Measurements from ENCODE around the gene RXRA. TPM values are rescaled to one million over a fixed set of nuclear protein-coding genes. Genes with fewer than 3 reads are reported as not detected.
"Not testable (repeated sequence)": the region's sequence is repeated elsewhere in the genome, so short reads cannot be mapped to it uniquely, and the experiment has no call there.

RXRA gene
- polyA plus RNA-seq, 1 donor, result 74.6 TPM

DNA sequence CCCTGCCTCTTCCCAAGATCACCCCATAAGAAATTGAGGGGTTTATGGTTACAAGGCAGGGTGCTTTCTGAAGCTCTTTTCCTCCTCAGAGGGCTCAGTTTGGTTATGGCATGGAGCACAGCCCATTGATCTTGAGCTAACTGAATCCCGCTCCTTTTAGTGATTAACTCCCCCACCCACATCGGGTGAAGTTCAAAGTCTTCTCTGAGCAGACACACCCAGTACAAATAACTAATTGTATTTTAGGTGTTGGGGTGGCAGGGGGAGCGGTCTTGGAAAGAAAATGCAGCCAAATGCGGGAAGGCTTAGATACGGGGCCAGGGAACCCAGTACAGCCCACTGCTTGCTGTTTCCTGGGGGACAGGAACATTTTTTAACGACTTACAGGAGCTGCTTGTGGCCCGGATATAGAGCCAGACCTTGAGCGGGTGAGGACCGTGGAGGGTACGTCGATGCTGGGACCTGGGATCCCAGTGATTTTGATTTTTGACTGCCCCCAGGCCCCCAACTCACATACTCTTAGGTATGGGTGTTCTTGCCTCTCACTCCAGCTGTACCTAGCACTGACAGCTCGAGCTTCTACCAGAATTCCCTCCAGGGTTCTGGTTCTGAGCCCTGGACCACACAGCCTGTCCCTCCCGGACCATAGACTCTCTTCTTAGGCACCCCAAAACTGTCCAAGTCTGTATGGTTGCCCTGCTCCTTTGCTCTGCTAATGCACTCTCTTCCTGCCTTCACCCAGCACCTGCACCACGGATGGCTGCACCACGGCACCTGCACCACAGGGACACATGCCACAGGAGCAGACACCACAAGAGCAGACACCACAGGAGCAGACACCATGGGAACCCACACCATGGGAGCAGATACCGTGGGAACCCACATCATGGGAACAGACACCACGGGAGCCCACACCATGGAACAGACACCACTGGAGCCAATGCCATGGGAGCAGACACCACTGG is 18.3 kb upstream of the RXRA start:
- no CpG with 5 or more reads among the region's 17 CpGs for WGBS (ENCODE audit: insufficient coverage, low lambda C conversion rate)
- Histone ChIP-seq H3K27ac (ENCODE audit: low read length) (no peak overlapping the region), H3K27me3 (ENCODE audit: control insufficient read depth, insufficient read depth, low read length) (no peaks in the 10 kb centered on the region), H3K9me3 (ENCODE audit: control insufficient read depth, low read depth, low read length) (peaks cover 4% of the 10 kb centered on the region), H3K4me1 (ENCODE audit: control insufficient read depth, insufficient read depth, low read length) (peaks cover 28% of the 10 kb centered on the region), H3K36me3 (ENCODE audit: control insufficient read depth, insufficient read depth, low read length) (no peaks in the 10 kb centered on the region), H3K4me3 (ENCODE audit: low read length) (no peak overlapping the region)
- DNase-seq, result peak; percentile 50 to 80

DNA sequence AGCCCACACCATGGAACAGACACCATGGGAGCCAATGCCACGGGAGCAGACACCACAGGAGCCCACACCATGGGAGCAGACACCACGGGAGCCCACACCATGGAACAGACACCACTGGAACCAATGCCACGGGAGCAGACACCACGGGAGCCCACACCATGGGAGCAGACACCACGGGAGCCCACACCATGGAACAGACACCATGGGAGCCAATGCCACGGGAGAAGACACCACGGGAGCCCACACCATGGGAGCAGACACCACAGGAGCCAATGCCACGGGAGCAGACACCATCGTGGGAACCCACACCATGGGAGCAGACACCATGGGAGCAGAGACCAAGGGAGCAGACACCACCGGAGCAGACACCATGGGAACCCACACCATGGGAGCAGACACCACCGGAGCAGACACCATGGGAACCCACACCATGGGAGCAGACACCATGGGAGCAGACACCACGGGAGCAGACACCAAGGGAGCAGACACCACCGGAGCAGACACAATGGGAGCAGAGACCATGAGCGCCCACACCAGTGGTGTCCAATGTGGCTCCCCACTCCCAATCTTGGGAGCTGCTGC is 17.5 kb upstream of the RXRA start:
- DNase-seq; H3K9me3 ChIP-seq (ENCODE audit: control insufficient read depth, low read depth, low read length); H3K27me3 ChIP-seq (ENCODE audit: control insufficient read depth, insufficient read depth, low read length); H3K36me3 ChIP-seq (ENCODE audit: control insufficient read depth, insufficient read depth, low read length); H3K4me3 ChIP-seq (ENCODE audit: low read length); H3K27ac ChIP-seq (ENCODE audit: low read length): not testable (repeated sequence)
- WGBS (ENCODE audit: insufficient coverage, low lambda C conversion rate), result no CpG with 5 or more reads among the region's 14 CpGs
- peaks cover 26% of the 10 kb centered on the region for H3K4me1 ChIP-seq (ENCODE audit: control insufficient read depth, insufficient read depth, low read length)

DNA sequence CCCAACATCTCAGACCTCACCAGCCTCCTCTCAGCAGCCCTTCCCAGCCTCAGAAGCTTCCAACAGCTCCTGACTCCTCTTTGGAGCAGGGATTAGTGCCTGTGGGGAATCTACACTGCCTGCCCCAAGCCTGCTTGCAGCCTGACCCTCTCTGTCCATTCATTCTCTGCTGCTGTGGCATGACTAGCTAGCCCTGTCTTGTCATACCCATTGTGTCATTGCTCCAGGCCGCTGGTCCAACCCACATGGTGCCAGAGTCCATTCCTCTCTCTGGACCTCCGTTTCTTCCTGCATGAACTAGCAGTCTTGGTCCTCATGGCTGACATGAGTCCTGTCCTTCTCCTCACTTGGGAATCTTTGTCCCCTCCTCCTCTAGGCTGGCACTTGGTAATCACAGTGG is 12.8 kb upstream of the RXRA start:
- no peaks in the 10 kb centered on the region for H3K36me3 ChIP-seq (ENCODE audit: control insufficient read depth, insufficient read depth, low read length)
- H3K9me3 ChIP-seq (ENCODE audit: control insufficient read depth, low read depth, low read length), result no peaks in the 10 kb centered on the region
- no peak overlapping the region for H3K4me3 ChIP-seq (ENCODE audit: low read length)
- DNase-seq, result peak in 1 of 2 donors; percentile 63
- H3K27me3 ChIP-seq (ENCODE audit: control insufficient read depth, insufficient read depth, low read length), result no peaks in the 10 kb centered on the region
- no CpG with 5 or more reads among the region's 2 CpGs for WGBS (ENCODE audit: insufficient coverage, low lambda C conversion rate)
- no peak overlapping the region for H3K27ac ChIP-seq (ENCODE audit: low read length)
- no peaks in the 10 kb centered on the region for H3K4me1 ChIP-seq (ENCODE audit: control insufficient read depth, insufficient read depth, low read length)

DNA sequence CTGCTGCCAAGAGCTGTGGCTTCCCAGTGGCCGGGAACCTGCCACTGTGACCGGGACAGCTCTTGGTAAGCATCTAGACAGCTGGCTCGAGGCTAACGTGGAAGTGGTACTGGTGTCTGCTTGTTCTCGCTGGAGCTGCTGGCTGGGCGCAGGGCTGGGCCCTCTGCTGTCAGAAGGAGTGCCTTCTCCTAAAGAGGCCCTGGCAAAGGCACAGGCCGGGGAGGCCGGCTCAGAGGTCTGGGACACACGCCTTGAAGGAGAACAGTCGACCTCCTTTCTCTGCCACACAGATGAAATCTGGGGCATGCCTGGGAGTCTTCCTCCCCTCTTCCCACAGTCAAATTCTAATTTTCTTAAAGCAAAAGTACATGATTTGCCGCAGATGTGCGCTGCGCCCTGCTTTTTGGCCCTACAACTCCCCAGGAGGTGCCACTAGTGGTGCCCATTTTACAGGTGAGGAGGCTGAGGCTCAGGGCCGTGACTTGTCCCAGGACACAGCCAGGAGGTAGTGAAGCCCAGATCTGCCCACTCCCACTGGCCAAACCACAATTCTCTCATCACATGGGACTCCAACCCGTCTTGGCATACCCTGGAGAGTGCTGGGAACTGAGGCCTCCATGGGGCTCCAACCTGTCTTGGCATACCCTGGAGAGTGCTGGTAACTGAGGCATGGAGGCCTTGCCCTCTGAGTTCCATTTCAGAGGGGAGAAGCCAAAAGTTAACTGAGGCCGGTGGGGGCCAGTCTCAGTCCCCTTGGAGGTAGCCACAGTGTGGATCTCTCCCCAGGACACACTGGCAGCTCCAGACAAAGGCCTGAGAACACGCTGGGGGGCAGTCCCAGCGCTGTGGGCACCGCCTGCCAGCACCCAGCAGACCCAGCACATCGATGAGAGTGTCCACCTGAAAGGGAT is 12.0 kb upstream of the RXRA start:
- Histone ChIP-seq H3K4me1 (ENCODE audit: control insufficient read depth, insufficient read depth, low read length) (no peaks in the 10 kb centered on the region), H3K9me3 (ENCODE audit: control insufficient read depth, low read depth, low read length) (no peaks in the 10 kb centered on the region), H3K4me3 (ENCODE audit: low read length) (no peak overlapping the region), H3K27ac (ENCODE audit: low read length) (no peak overlapping the region), H3K27me3 (ENCODE audit: control insufficient read depth, insufficient read depth, low read length) (no peaks in the 10 kb centered on the region), H3K36me3 (ENCODE audit: control insufficient read depth, insufficient read depth, low read length) (no peaks in the 10 kb centered on the region)
- no peak for DNase-seq
- no CpG with 5 or more reads among the region's 20 CpGs for WGBS (ENCODE audit: insufficient coverage, low lambda C conversion rate)

DNA sequence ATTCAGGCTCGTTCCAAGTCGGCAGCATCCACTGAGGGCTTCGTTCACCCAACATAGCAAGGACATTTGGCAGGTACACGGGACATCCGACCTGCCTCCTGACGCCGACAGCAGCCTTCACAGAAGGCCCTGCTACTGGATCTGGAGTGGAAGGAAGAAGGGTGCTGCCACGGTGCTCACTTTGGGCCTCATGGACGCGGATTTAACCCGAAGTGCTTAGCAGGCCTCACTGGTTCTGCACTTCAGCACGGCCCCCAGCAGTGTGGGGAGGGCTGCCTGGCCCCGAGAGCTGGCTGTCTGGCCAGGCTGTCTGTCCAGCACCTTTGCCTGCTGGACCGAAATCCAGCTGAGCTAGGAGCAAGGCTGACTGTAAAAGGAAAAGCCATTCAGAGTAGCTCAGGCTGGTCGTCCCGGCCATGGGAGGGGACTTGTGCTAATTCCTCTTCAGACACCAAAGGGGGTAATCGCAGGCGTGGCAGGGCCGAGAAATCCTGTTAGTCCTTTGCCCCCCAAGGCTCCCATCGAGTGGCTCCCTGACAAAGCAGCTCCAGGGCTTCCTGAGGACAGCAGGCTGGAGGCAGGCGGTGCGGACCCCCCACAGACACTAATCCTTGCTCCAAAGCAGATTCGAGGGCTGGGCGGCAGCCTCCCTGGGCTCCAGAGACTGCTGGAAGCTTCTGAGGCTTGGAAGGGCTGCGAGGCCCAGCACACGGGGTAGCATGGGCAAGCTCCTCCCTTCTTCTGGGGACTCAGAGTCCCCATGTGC is 11.1 kb upstream of the RXRA start:
- peaks cover under 1% of the 10 kb centered on the region for H3K4me1 ChIP-seq (ENCODE audit: control insufficient read depth, insufficient read depth, low read length)
- WGBS (ENCODE audit: insufficient coverage, low lambda C conversion rate), result no CpG with 5 or more reads among the region's 26 CpGs
- no peaks in the 10 kb centered on the region for H3K36me3 ChIP-seq (ENCODE audit: control insufficient read depth, insufficient read depth, low read length)
- H3K4me3 ChIP-seq (ENCODE audit: low read length), result no peak overlapping the region
- no peak overlapping the region for H3K27ac ChIP-seq (ENCODE audit: low read length)
- no peaks in the 10 kb centered on the region for H3K27me3 ChIP-seq (ENCODE audit: control insufficient read depth, insufficient read depth, low read length)
- DNase-seq, result no peak
- no peaks in the 10 kb centered on the region for H3K9me3 ChIP-seq (ENCODE audit: control insufficient read depth, low read depth, low read length)

DNA sequence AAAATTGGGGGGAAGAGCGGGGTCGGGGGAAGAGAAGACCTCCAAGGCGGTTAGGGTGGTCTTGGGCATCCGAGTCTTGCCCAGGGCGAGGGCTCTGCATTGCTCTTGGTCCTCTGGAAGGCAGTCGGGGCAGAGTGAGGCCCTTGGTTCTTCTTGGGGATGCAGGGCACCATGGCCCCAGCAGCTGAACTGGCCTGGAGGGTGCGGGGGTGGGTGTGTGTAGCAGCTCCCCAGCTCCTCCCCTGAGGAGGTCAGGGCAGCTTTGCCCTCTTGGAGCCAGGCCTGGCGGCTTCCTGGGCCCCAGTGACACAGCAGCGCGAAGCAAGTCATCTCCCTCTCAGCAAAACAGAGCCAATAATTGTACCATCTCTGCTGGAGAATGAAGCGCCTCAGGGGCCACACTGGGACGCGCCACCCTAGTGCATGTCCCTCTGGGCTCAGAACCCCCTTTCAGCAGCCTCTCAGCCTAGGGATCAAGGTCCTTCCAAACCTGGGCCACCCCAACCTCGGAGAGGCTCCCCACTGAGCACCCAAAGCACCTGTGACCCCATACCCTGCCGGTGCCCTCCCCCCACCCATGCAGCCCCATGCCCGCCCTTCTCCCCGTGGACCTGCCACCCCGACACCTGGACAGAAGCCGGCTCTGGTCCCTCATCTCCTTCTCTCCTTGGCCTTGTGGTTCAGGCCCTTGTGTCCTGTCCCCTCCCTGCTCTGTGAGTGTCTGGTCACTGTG is 10.4 kb upstream of the RXRA start:
- no peak overlapping the region for H3K4me3 ChIP-seq (ENCODE audit: low read length)
- no peak for DNase-seq
- H3K9me3 ChIP-seq (ENCODE audit: control insufficient read depth, low read depth, low read length), result no peaks in the 10 kb centered on the region
- WGBS (ENCODE audit: insufficient coverage, low lambda C conversion rate), result no CpG with 5 or more reads among the region's 19 CpGs
- H3K27ac ChIP-seq (ENCODE audit: low read length), result no peak overlapping the region
- H3K36me3 ChIP-seq (ENCODE audit: control insufficient read depth, insufficient read depth, low read length), result no peaks in the 10 kb centered on the region
- no peaks in the 10 kb centered on the region for H3K27me3 ChIP-seq (ENCODE audit: control insufficient read depth, insufficient read depth, low read length)
- peaks cover 8% of the 10 kb centered on the region for H3K4me1 ChIP-seq (ENCODE audit: control insufficient read depth, insufficient read depth, low read length)

- H3K27me3 ChIP-seq (ENCODE audit: control insufficient read depth, insufficient read depth, low read length), result no peaks in the 10 kb centered on the region
- H3K27ac ChIP-seq (ENCODE audit: low read length), result no peak overlapping the region
- no peak for DNase-seq
- no CpG with 5 or more reads among the region's 16 CpGs for WGBS (ENCODE audit: insufficient coverage, low lambda C conversion rate)
- H3K4me3 ChIP-seq (ENCODE audit: low read length), result no peak overlapping the region
- H3K4me1 ChIP-seq (ENCODE audit: control insufficient read depth, insufficient read depth, low read length), result peaks cover 15% of the 10 kb centered on the region
- H3K36me3 ChIP-seq (ENCODE audit: control insufficient read depth, insufficient read depth, low read length), result no peaks in the 10 kb centered on the region
- no peaks in the 10 kb centered on the region for H3K9me3 ChIP-seq (ENCODE audit: control insufficient read depth, low read depth, low read length)
These were observed 9.7 kb upstream of the RXRA start for GRCh38 chr9:134316449-134317160.

GRCh38 chr9:134317400-134317789 is 8.9 kb upstream of the RXRA start:
- DNase-seq, result no peak
- H3K4me1 ChIP-seq (ENCODE audit: control insufficient read depth, insufficient read depth, low read length), result peaks cover 21% of the 10 kb centered on the region
- H3K27ac ChIP-seq (ENCODE audit: low read length), result no peak overlapping the region
- no CpG with 5 or more reads among the region's 17 CpGs for WGBS (ENCODE audit: insufficient coverage, low lambda C conversion rate)
- no peaks in the 10 kb centered on the region for H3K27me3 ChIP-seq (ENCODE audit: control insufficient read depth, insufficient read depth, low read length)
- H3K4me3 ChIP-seq (ENCODE audit: low read length), result no peak overlapping the region
- no peaks in the 10 kb centered on the region for H3K9me3 ChIP-seq (ENCODE audit: control insufficient read depth, low read depth, low read length)
- no peaks in the 10 kb centered on the region for H3K36me3 ChIP-seq (ENCODE audit: control insufficient read depth, insufficient read depth, low read length)

GRCh38 chr9:134317790-134318414 is 8.4 kb upstream of the RXRA start:
- peaks cover 21% of the 10 kb centered on the region for H3K4me1 ChIP-seq (ENCODE audit: control insufficient read depth, insufficient read depth, low read length)
- H3K9me3 ChIP-seq (ENCODE audit: control insufficient read depth, low read depth, low read length), result no peaks in the 10 kb centered on the region
- no peak overlapping the region for H3K4me3 ChIP-seq (ENCODE audit: low read length)
- H3K27me3 ChIP-seq (ENCODE audit: control insufficient read depth, insufficient read depth, low read length), result no peaks in the 10 kb centered on the region
- H3K27ac ChIP-seq (ENCODE audit: low read length), result no peak overlapping the region
- no peak for DNase-seq
- WGBS (ENCODE audit: insufficient coverage, low lambda C conversion rate), result no CpG with 5 or more reads among the region's 4 CpGs
- H3K36me3 ChIP-seq (ENCODE audit: control insufficient read depth, insufficient read depth, low read length), result no peaks in the 10 kb centered on the region

Measured in large intestine (tissue), 3 donors.